ENCODE results near the gene ZNF439.
"Not testable (repeated sequence)": the region's sequence is repeated elsewhere in the genome, so short reads cannot be mapped to it uniquely, and the experiment has no call there.

Gene ZNF439

DNA sequence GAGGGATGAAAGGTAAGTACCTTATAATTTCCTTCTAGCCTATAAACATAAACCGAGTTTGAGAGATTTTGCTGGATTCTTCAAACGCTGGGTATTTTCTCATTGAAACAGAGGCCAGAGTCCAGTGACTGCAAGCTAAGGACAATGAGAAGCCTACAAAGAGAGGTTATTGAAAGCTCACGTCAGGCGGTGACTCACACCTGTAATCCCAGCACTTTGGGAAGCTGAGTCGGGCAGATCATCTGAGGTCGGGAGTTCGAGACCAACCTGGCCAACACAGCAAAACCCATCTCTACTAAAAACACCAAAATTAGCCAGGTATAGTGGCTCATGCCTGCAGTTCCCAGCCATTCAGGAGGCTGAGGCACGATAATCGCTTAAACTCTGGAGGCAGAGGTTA, 24.1 kb downstream of the ZNF439 start:
- no peak for DNase-seq

DNA sequence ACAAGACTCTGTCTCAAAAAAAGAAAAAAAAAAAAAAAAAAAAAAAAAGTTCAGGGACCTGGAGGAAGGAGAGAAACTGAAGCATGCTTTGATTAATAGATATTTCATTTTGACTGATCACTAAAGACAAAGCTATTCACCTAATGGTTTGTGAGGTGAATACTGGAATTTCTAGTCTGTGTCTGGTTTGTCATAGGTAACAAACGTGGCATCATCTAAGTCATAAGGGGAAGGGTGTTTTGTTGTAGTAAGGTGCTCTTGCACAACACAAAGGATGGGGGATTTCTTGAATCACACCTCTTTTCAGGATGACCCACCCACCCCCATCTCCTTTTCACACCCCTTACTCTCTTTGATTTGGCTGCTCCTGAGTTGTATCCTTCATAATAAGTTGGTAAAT, 25.2 kb downstream of the ZNF439 start:
- no peak for DNase-seq

DNA sequence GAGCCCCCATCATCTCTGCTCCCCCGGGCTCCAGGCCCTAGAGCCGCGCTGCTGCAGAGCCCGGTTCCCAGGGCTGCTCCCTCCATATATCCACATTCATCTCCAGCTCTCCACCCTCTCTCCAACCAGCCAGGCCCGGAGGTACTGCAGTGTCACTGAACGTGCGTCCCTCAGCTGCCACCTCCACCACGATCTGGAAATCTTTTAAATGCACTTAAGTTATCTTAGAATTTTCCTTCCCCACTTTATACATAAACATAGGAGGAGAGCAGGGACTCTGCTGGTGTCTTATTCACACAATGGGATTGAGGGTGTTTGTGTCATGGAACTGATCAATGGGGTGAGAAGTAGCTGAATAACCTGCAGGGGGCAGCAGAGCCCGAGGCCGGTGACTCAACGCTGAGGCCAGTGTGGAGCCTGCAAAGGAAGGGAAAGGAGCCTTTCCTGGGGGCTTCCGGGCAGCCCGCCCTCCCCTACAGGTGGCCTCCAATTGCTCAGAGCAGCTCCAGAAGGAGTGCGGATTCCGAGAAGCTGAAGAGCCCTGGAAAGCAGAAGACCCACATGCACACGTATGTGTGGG, 31.3 kb downstream of the ZNF439 start:
- DNase-seq, result not testable (repeated sequence)

DNA sequence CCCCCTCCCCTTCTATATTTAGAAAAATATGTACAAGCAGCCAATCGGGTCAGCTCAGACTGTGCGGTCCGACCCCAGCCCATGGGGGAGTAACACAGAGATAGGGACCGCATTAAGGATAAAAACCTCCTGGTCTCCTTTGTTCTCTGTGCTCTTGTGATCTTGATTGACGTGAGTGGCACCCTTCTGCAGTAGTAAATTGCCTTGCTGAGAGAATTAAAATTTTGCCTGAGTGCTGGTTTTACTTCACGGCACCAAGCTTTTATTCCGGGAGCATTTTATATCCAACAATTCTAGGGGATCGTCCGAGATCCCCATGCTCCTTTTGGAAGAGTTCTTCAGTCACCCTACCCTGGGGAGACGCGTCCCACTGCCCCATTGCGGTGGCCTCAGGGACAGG, 32.1 kb downstream of the ZNF439 start:
- no peak for DNase-seq

DNA sequence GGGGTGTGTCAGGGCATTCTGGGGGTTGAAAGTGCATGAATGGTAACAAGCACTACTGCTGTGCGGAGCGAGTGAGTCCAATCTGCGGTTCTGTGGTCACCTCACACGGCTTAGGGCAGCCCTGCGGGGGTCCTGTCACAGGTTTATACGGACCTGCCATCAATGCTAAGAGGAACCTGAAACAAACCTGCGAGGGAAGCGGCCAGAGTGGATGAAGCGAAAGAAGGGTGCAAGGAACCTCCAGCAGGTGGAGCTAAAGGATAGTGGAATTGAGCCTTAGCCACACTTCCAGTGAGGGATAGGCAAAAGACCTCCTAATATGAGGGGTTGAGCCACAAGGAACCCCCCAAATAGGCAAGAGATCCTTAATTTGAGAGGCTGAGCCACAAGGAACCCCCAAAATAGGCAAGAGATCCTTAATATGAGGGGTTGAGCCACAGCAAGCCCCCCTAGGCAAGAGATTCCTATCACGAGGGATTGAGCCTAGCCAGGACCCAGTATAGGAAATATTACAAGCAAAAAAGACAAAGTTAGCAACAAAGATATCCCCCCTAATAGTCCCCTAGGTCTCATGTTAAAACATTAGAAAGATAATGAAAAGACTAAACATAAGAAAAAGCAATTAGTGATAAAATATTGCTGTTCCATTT, 32.8 kb downstream of the ZNF439 start:
- DNase-seq, result peak; percentile 1

DNA sequence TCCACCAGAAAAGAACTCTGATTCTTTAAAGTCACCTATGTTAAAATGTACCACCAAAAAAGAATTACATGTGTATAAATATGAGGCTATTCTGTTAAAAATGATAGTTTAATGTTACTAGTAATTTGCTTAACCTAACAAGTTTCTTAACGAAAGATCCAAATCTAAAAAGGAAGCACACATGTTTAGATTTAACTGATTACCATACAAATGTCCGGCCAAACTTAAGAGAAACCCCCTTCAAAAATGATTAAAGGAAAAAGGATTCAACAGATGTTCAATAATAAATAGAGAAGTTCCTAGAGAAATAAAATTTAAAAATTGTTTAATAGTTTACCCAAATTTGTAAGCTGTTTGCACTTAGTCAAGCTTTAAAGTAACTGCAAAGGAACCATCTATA, 34.1 kb downstream of the ZNF439 start:
- DNase-seq, result no peak

DNA sequence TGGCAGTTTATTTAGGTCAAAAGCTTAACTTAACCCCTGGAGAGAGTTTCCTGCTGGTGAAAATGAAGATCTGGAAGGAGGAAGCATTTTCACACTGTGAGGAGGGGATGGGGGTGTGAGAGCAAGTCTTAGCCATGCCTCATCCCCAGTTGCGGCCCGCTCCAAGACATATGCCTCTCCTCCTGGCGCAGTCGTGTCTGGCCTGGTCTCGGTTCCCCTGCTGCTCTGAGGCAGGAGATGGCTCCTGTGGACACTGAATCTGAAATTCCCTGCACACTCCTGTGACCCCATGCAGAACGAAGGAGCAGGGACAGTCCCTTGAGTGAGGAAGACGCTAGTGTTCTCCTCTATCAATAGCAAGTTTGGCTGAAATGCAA, 38.7 kb downstream of the ZNF439 start:
- no peak for DNase-seq

DNA sequence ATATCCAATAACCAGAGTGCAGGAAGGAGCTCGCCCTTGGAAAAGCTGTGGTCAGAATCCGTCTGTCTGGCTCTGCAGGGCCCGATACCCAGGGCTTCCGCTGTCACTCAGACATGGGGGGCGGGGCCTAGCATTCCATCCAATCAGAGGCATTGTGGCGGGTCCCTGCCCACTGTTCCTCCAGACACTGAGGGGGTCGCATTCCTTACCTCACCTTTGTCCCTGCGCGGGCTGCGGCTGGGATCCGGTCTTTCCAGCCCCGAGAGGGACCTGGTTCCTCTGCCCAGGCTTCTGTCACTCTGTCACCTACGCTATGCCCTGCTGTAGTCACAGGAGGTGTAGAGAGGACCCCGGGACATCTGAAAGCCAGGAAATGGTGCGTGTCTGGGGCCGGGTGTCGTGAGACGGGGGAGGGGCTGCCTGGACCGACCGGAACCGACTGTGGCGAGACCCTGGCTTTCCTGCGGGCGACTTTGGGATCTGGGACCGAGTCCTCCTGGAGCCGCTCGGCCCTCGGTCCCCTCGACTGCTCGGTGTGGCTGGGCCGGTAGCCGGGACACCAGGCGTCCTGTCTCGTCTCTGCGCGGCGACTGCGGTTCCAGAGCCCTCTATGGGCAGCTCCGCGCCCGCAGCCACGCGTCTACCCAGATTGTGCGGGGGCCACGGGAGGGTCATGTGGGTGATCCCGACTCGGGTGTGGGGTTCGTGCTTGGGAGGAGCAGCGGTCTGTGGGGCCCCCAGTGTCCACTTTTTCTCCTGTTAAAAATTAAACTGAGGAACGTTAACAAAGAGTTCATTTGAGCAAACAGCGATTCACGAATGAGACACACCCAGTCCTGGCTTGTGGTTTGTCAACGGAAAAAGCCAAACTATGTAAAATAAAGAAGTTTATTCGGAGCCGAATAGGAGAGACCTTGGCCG, 39.3 kb downstream of the ZNF439 start, which contains the start of gene ZNF69:
TSS of gene ZNF69 (plus strand) at position 172 of the 921 bp plus-strand sequence. CDS start at position 314, 142 bp downstream.
- no peak for DNase-seq

DNA sequence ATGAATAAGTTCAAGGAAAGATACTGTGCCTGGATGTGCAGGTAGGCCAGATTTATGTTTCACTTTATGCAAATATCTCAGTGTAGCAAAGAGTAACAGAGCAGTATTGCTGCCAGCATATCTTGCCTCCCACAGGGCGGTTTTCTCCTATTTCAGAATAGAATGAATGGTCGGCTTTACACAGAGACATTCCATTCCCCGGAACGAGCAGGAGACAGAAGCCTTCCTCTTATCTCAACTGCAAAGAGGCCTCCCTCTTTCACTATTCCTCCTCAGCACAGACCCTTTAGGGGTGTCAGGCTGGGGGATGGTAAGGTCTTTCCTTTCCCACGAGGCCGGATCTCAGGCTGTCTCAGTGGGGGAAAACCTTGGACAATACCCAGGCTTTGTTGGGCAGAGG, 41.4 kb downstream of the ZNF439 start:
- DNase-seq, result not testable (repeated sequence)

DNA sequence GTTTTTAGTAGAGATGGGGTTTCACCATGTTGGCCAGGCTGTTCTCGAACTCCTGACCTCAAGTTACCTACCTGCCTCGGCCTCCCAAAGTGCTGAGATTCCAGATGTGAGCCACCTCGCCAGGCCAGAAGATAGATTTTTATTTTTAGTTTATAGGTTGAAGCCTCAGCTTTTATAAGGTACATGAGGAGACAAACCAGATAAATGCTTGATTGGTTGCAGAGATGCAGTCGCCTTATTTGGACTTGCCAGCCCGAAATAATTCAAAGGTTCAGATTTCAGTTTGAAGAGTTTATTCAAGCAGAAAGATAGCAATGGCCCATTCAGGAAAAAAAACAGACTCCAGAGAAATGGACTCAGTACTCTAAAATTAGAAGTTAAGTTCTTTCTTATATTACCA, 42.1 kb downstream of the ZNF439 start:
- no peak for DNase-seq

DNA sequence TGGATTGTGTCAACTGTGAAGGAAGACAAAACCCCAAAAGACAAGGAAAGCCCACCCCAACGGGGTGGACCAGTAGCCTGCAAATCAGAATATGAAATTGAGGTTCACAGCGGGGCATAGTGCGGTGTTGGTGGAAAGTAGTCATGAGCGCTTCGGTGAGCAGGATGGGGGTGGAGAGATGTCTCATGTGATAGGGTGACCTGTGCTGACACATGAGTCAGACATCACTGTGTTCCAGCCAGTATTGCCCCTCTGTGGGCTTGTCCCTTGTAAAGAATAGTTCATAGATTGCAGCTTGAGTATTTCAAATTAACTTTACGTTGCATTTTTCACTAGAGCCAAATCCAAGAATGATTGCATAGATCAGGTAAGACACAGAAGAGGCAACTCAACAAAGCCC, 46.3 kb downstream of the ZNF439 start:
- no peak for DNase-seq

DNA sequence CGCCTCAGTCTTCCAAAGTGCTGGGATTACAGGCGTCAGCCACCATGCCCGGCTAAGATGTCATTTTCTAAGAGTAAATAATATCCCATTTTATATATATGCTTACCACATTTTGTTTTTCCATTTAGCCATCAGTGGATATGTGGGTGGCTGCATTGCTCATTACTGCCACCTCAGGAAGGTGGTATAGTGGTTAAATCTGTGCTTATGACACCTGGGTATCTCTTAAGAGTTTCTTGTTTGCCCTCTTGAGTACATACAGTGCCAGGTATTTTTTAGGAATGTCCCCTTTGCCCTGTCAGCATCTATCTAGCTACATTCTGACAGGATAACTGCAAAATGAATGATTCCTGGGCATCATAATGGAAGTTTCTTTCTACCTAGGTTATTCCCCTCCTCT, 53.7 kb downstream of the ZNF439 start:
- DNase-seq, result no peak

DNA sequence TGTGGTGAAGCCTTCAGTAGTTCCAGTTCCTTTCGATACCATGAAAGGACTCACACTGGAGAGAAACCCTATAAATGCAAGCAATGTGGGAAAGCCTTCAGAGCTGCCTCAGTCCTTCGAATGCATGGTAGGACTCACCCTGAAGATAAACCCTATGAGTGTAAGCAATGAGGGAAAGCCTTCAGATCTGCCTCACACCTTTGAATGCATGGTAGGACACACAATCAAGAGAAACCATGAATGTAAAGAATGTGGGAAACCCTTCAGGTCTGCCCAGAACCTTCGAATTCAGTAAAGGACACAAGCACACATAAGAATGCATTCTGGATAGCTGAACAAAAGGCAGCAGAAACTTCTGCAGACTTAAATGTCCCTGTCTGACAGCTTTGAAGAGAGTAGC, 57.4 kb downstream of the ZNF439 start:
- no peak for DNase-seq

DNA sequence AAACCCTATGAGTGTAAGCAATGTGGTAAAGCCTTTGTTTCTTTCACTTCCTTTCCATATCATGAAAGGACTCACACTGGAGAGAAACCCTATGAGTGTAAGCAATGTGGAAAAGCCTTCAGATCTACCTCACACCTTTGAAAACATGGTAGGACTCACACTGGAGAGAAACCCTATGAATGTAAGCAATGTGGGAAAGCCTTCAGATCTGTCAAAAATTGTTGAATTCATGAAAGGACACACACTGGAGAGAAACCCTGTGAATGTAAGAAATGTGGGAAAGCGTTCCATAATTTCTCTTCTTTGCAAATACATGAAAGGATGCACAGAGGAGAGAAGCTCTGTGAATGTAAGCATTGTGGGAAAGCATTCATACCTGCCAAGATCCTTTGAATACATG, 63.4 kb downstream of the ZNF439 start:
- not testable (repeated sequence) for DNase-seq

DNA sequence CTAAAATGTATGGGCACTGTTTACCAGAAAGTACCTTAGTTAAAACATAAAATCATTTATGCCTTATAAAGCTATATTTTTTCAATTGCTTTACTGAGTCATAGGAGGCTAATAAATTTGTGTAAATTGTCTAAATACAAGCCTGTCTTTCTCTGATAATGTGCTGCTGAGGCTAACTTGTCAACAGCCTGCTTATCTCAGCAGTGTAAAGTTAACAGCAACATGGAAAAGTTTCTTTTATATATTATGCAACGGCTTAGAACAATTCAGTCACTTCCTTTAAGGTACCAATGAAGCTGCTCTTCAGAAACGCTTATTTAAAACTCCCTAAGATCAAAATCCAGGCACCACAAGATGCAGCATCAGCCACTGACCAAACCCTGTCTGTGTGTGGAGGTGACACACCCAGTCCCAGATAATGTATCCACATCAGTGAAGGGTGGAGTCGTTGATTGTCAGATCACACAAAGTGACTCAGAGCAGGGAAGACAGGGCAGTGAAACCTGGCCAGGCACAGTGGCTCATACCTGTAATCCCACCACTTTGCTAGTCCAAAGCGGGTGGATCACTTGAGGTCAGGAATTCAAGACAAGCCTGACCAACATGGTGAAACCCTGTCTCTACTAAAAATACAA, 66.0 kb downstream of the ZNF439 start:
- DNase-seq, result not testable (repeated sequence)

Measured in NCI-H1417 treated with DMSO at 0.1 percent for 48 hours (cell line).